Activated CD4-positive, alpha-beta memory T cell treated with anti-CD3 and anti-CD28 coated beads for 36 hours (primary cell): ENCODE results near the gene GPR156. TPM values are rescaled to one million over a fixed set of nuclear protein-coding genes. Genes with fewer than 3 reads are reported as not detected.
"Not testable (repeated sequence)": the region's sequence is repeated elsewhere in the genome, so short reads cannot be mapped to it uniquely, and the experiment has no call there.

Source experiments
- CTCF ChIA-PET: fragments of 350-600 bp; sonication (Branson Sonifier 250); formaldehyde crosslinking; loops from one replicate; lab custom pipeline; 2021; ENCODE audit warnings: antibody characterized with exemption, inconsistent platforms; lab: Charles Lee
- POLR2A ChIA-PET: fragments of 350-600 bp; sonication (Branson Sonifier 250); formaldehyde crosslinking; loops from one replicate; lab custom pipeline; 2021; ENCODE audit warnings: antibody characterized with exemption; lab: Charles Lee
- DNase-seq: peaks from one replicate; pipeline ENCODE4 v3.0.0-alpha.2; 2020
- H3K27ac Mint-ChIP-seq: one replicate; pipeline ENCODE4 v1.8.0; 2021; ENCODE audit warnings: mixed read lengths
- H3K27me3 Mint-ChIP-seq: one replicate; pipeline ENCODE4 v1.8.0; 2021; ENCODE audit warnings: mixed read lengths
- H3K36me3 Mint-ChIP-seq: one replicate; pipeline ENCODE4 v1.8.0; 2021; ENCODE audit warnings: mixed read lengths
- H3K4me1 Mint-ChIP-seq: one replicate; pipeline ENCODE4 v1.8.0; 2021; ENCODE audit warnings: low read depth, mixed read lengths
- H3K4me3 Mint-ChIP-seq: one replicate; pipeline ENCODE4 v1.8.0; 2021; ENCODE audit warnings: mild to moderate bottlenecking, mixed read lengths
- H3K9me3 Mint-ChIP-seq: one replicate; pipeline ENCODE4 v1.8.0; 2021; ENCODE audit warnings: mixed read lengths
- intact Hi-C: fragments of 100-400 bp; cut with micrococcal nuclease; formaldehyde crosslinking; loops from one replicate; pipeline ENCODE4 v1.15.1; 2023
- total RNA-seq, 2 experiments: library from RNA; stranded (reverse); gene quantifications; one replicate each; pipeline ENCODE4 v1.2.3, GENCODE V29; 2021

The GPR156 gene
- total RNA-seq = not detected

DNA sequence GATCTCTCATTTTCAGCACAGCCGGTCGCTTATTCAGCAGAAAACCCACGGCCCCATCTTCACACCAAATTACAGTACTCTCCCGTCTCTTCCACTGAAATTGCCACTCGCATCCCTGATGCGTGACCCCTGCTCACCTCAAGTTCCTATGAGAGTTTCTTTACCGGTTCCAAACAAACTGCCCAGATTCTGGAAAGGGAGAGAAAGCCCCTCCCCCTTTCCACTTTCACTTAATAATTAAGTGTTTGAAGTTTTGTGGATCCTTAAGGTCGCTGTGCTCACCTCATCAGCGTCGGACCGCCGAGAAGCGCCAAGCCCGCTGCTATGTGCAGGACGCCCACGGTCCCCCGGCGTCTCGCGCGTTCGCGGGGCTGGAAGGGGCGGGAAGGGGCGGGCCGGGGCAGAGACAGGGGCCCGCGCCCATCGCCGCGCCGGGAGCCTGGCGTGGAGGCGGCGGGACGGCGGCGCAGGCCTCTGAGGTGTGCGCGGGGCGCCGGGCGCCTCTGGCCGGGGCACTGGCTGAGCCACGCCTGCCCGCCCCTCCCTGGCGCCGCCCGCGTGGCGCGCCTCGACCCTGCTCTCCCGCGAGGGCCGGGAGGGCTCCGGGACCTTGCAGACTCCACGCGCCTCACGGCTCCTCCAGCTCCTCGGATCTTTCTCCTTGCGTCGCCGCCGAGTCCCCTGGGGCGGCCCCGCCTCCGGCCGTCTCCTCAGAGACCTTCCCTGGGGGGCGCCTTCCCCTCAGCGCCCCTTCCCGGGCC, at the start of gene GPR156:
TSS of gene GPR156 (minus strand) at position 476 of the 761 bp plus-strand sequence. CDS start 41,124 bp downstream, outside the sequence.
- peaks cover 3% of the 10 kb centered on the region for H3K4me1 Mint-ChIP-seq
- DNase-seq = peak; percentile 11
- no peak within 1 kb of the TSS for H3K27ac Mint-ChIP-seq
- peak within 1 kb of the TSS; percentile 7 for H3K4me3 Mint-ChIP-seq
- intact Hi-C loops = no loop called here
- H3K36me3 Mint-ChIP-seq = no peaks in the 10 kb centered on the region
- POLR2A ChIA-PET = no interaction called here
- no peaks in the 10 kb centered on the region for H3K9me3 Mint-ChIP-seq
- H3K27me3 Mint-ChIP-seq = peaks cover 41% of the 10 kb centered on the region
- CTCF ChIA-PET = interaction anchor here (1.0 kb wide), 1 partner anchor 133 kb away, joined by 5 read pairs; no protein-coding TSS in a partner anchor

DNA sequence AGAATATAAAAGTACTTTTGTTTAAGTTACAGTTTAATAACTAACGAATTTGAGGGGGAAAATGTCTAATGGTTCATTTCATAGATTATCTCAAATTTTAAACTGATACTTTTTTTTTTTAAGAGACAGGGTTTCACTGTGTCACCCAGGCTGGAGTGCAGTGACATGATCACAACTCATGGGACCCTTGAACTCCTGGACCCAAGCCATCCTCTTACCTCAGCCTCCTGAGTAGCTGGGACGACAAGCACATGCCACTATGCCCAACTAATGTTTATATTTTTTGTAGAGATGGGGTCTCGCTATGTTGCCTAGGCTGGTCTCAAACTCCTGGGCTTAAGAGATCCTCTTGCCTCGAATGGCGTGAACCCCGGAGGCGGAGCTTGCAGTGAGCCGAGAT, 47.6 kb upstream of the GPR156 start:
- Mint-ChIP-seq H3K4me1 (peaks cover 17% of the 10 kb centered on the region), H3K36me3 (peaks cover 33% of the 10 kb centered on the region), H3K9me3 (no peaks in the 10 kb centered on the region), H3K4me3 (no peak overlapping the region), H3K27ac (no peak overlapping the region), H3K27me3 (no peaks in the 10 kb centered on the region)
- CTCF ChIA-PET = no interaction called here
- DNase-seq = no peak
- POLR2A ChIA-PET = no interaction called here
- intact Hi-C loops = no loop called here

DNA sequence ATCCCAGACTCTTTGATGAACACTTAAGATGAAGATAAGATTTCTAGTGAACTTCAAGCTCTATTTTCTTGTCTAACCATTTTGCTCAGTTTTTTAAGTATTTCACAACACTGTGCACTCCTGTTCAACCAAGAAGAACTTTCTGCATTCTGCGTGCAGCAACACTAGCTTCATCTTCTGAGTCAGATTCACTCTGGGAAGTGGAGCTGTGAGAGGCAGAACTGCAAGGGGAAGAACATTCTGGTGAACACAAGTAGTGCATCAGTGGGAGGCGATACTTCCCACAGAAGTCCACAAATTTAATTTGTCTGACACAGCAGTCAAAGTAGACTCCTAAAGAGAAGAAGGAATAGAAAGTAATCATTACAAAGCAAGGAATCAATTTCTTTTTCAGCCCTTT, 46.1 kb upstream of the GPR156 start:
- intact Hi-C loops = no loop called here
- Mint-ChIP-seq H3K4me3 (no peak overlapping the region), H3K27me3 (no peaks in the 10 kb centered on the region), H3K27ac (no peak overlapping the region), H3K9me3 (no peaks in the 10 kb centered on the region), H3K4me1 (peaks cover 5% of the 10 kb centered on the region), H3K36me3 (peaks cover 32% of the 10 kb centered on the region)
- ChIA-PET CTCF (interaction anchor here (1.4 kb wide), 1 partner anchor 86 kb away, joined by 5 read pairs; no protein-coding TSS in a partner anchor), POLR2A (no interaction called here)
- DNase-seq = no peak

DNA sequence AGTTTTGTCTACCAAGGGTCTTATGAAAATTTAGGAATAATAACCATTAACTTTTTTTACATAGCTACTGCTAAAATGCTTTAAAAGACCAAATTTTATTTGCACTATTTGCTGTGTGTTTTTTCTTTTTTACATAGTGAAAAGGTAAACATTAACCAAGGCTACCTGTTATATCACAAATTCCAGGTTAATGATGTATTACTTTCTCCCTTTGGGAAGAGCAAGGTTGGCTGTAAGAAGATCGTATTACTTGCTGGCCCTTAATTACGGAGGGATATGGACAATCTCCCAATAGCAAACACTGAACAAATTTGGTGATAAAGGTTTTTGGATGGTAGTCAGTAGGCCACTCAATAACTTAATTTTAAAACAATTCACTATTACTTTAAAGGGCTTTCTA, 41.8 kb upstream of the GPR156 start:
- Mint-ChIP-seq H3K9me3 (no peaks in the 10 kb centered on the region), H3K4me1 (peaks cover 7% of the 10 kb centered on the region), H3K4me3 (no peak overlapping the region), H3K36me3 (peaks cover 36% of the 10 kb centered on the region), H3K27me3 (no peaks in the 10 kb centered on the region), H3K27ac (no peak overlapping the region)
- DNase-seq = no peak
- CTCF ChIA-PET = interaction anchor here (1.1 kb wide), 1 partner anchor 435 kb away, joined by 3 read pairs; no protein-coding TSS in a partner anchor
- POLR2A ChIA-PET = no interaction called here
- intact Hi-C loops = no loop called here

DNA sequence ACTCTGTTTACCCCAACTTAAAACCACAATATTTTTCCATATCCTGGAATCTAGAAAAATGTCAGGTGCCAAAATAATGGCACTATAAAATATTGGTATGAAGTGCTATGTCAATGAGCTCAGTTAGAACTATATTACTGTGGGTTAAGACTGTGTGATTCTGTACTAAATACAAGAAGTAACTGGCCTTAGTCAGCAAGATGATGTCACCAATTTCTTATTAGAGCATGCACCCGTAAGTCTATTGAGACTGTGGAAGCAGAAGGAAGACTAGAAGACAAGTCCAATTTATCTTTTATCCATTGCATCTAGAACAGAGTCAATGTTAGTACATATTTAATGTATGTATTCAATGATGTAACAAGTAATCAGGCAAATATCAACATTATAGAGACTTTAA, 39.2 kb upstream of the GPR156 start:
- ChIA-PET POLR2A (no interaction called here), CTCF (no interaction called here)
- H3K36me3 Mint-ChIP-seq = peaks cover 40% of the 10 kb centered on the region
- H3K27ac Mint-ChIP-seq = no peak overlapping the region
- H3K9me3 Mint-ChIP-seq = peaks cover 5% of the 10 kb centered on the region
- no peak overlapping the region for H3K4me3 Mint-ChIP-seq
- intact Hi-C loops = no loop called here
- DNase-seq = no peak
- H3K4me1 Mint-ChIP-seq = peaks cover 5% of the 10 kb centered on the region
- H3K27me3 Mint-ChIP-seq = no peaks in the 10 kb centered on the region

DNA sequence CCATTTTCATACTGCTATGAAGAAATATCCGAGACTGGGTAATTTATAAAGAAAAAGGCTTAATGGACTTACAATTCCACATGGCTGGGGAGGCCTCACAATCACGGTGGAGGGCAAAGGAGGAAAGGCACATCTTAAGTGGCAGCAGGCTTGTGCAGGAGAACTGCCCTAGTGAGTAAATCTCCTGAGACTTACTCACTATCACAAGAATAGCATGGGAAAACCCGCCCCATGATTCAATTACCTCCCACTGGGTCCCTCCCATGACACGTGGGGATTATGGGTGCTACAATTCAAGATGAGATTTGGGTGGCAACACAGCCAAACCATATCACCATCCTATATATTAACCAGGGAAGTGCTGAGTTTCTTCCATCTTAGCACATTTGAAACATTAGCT, 38.7 kb upstream of the GPR156 start:
- H3K4me1 Mint-ChIP-seq, POLR2A ChIA-PET, H3K4me3 Mint-ChIP-seq, intact Hi-C loops, H3K27ac Mint-ChIP-seq, H3K27me3 Mint-ChIP-seq, H3K9me3 Mint-ChIP-seq, CTCF ChIA-PET: not testable (repeated sequence)
- peaks cover 42% of the 10 kb centered on the region for H3K36me3 Mint-ChIP-seq
- peak; percentile 26 for DNase-seq

DNA sequence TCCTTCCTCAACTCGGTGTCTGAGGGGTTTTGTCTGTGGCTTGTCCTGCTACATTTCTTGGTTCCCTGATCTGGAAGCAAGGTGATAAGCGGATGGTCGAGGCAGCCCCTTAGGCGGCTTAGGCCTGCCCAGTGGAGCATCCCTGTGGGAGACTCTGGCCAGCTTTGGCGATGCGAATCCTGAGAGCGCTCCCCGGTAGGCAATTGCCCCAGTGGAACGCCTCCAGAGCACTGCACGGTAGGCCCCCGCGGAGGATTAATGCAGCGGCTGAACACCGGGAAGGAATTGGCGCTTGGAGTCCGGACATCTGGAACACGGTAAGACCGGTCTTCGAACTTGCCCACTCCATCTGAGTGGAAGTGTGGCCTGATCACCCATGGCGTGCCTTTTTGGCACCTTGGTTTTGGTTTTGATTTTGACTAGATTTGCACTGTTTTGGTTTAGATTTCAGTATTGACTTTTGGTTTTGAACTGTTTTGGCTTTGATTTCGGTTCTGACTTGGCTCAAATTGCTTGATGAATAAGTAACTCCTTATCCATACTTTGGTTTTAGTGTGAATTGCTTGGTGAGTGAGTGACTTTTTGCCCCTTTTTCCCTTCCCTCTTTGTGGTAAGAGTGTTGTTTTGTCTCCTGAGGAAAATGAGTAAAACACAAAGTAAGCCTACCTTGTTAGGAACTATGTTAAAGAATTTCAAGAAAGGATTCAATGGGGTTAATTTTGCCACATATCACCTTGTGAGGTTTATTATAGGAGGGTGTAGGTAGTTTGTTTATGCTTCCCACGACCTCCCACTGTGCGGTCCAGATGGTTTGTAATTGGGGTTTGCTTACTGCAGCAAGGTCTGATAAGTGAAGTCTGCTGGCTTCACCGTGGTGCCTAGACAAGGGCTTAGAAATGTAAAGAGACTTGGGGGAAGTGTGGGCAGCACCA, 27.1 kb upstream of the GPR156 start:
- Mint-ChIP-seq H3K4me1 (peaks cover 7% of the 10 kb centered on the region), H3K9me3 (peaks cover 23% of the 10 kb centered on the region), H3K36me3 (peaks cover 29% of the 10 kb centered on the region), H3K27me3 (no peaks in the 10 kb centered on the region), H3K4me3 (no peak overlapping the region), H3K27ac (no peak overlapping the region)
- POLR2A ChIA-PET = no interaction called here
- CTCF ChIA-PET = interaction anchor here (0.6 kb wide), 1 partner anchor 76 kb away, joined by 3 read pairs; no protein-coding TSS in a partner anchor
- intact Hi-C loops = loop anchor here (2.0 kb wide), 1 partner anchor 33 kb away; no protein-coding TSS in a partner anchor
- no peak for DNase-seq

DNA sequence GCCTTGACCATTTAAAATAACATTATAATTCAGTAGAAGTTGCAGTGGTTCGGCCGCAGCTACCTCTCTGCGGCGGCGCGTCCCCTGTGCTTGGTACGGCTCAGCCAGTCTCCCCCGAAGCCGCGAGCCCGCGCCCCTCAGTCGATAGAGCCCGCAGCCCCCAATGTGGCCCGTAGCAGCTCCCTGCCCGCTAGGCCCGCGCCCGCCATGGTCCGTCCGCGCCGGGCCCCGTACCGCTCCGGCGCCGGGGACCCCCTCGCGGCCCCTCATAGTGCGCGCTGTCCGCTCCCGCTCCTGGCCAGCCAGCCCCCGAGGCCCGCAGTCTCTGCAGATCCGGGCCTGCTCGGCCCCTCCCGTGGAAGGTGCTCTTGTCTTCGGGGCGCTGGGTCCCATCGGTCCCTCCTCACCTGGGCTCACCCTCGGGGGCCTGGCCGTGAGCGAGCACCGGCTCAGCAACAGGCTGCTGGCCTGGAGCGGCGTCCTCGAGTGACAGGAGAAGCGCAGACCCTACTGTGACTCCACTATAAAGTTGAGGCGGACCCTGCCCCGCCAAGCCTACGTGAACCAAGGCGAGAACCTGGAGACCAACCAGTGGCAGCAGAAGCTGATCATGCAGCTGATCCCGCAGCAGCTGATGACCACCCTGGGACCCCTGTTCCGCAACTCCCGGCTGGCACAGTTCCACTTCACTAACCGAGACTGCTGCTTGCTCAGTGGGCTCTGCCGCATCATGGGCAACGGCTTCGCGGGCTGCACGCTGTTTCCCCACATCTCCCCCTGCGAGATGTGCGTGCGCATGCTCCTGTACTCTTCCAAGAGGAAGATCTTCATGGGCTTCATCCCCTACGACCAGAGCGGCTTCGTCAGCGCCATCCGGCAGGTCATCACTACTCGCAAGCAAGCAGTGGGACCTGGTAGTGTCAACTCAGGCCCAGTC, 21.8 kb upstream of the GPR156 start:
- ChIA-PET POLR2A (no interaction called here), CTCF (no interaction called here)
- intact Hi-C loops = no loop called here
- H3K4me3 Mint-ChIP-seq = no peak overlapping the region
- peaks cover 5% of the 10 kb centered on the region for H3K9me3 Mint-ChIP-seq
- no peaks in the 10 kb centered on the region for H3K4me1 Mint-ChIP-seq
- no peak overlapping the region for H3K27ac Mint-ChIP-seq
- peaks cover 1% of the 10 kb centered on the region for H3K36me3 Mint-ChIP-seq
- no peaks in the 10 kb centered on the region for H3K27me3 Mint-ChIP-seq
- no peak for DNase-seq

DNA sequence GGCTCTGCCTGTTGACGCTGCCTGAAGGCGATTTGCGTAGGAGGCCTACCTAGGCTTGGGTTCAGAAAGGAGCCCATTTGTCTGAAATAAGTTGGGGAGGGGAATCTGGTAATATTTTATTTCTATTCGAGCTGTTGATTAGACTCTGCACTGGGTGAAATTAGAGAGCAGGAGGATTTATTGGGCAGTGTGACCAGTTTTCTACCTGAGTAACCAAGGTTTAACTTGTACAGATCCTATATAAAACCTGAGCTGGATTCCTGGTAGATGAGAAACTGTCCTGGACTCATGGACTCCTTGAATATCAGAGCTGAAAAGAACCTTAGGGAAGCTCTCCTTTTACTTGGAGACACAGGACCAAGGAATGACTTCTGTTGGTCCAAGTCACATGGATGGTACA, 19.6 kb upstream of the GPR156 start:
- POLR2A ChIA-PET = no interaction called here
- CTCF ChIA-PET = no interaction called here
- Mint-ChIP-seq H3K9me3 (peaks cover 5% of the 10 kb centered on the region), H3K4me1 (no peaks in the 10 kb centered on the region), H3K4me3 (no peak overlapping the region), H3K36me3 (peaks cover 1% of the 10 kb centered on the region), H3K27me3 (no peaks in the 10 kb centered on the region), H3K27ac (no peak overlapping the region)
- intact Hi-C loops = no loop called here
- DNase-seq = no peak

DNA sequence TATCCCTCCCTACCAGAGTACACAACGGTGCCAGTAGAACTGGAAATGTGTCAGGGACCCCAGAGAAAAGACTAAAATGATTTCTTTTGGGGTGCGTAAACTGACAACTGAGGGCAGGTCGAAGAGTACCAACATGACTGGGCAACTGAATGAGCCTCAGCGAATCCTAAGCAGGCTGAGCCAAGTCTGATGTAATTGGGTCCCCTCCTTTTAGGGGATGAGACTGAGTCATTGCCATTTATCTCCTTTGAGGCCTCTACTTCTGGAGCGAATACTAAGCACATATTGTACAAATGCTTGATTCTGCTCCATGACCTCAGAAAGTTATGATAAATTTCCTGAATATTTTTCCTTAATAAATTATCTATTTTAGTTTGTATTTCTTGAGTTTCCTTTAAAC, 17.3 kb upstream of the GPR156 start:
- H3K36me3 Mint-ChIP-seq = peaks cover 1% of the 10 kb centered on the region
- H3K4me3 Mint-ChIP-seq = no peak overlapping the region
- no peak overlapping the region for H3K27ac Mint-ChIP-seq
- no peaks in the 10 kb centered on the region for H3K27me3 Mint-ChIP-seq
- peaks cover 3% of the 10 kb centered on the region for H3K9me3 Mint-ChIP-seq
- no peaks in the 10 kb centered on the region for H3K4me1 Mint-ChIP-seq
- ChIA-PET POLR2A (no interaction called here), CTCF (no interaction called here)
- DNase-seq = no peak
- intact Hi-C loops = no loop called here

DNA sequence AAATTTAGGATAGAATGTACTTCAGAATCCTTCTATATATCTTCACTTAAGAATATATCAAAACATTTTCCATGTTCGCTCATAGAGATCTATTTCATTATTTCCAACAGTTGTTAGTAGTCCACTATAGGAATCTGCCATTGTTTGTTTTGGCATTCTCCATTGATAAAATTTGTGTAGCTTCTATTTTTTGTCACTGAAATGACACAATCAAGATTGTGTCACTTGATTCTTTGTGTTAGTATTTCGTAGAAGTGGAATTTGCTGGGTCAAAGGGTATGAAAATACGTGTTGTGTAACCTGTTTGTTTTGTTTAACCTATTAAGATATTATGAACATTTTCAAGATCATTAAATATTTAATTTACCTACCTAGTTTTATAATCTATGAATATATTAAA, 15.9 kb upstream of the GPR156 start:
- POLR2A ChIA-PET = no interaction called here
- no peaks in the 10 kb centered on the region for H3K27me3 Mint-ChIP-seq
- H3K36me3 Mint-ChIP-seq = peaks cover 1% of the 10 kb centered on the region
- no peaks in the 10 kb centered on the region for H3K4me1 Mint-ChIP-seq
- H3K9me3 Mint-ChIP-seq = no peaks in the 10 kb centered on the region
- DNase-seq = no peak
- CTCF ChIA-PET = no interaction called here
- intact Hi-C loops = no loop called here
- H3K4me3 Mint-ChIP-seq = no peak overlapping the region
- no peak overlapping the region for H3K27ac Mint-ChIP-seq
